ENCODE data around the gene DDX23.

- TF ChIP-seq CTCF (IDR thresholded peaks at IDR 0.05) (no peak), POLR2AphosphoS5 (IDR thresholded peaks at IDR 0.05) (no peak), POLR2A (IDR thresholded peaks at IDR 0.05) (no peak), EP300 (IDR thresholded peaks at IDR 0.05) (no peak)
Observed at GRCh38 chr12:48866052-48866711, 14.2 kb upstream of the DDX23 start.
